ENCODE data around the gene HPS5.
"Not testable (repeated sequence)": the region's sequence is repeated elsewhere in the genome, so short reads cannot be mapped to it uniquely, and the experiment has no call there.

Gene HPS5

GRCh38 chr11:18315893-18316292 is 6.0 kb downstream of the HPS5 start:
- DNase-seq: no peak

- no peak for DNase-seq
Measured at GRCh38 chr11:18314784-18315523, 7.0 kb downstream of the HPS5 start.

GRCh38 chr11:18313965-18314763 is 7.8 kb downstream of the HPS5 start:
- DNase-seq: no peak

GRCh38 chr11:18312663-18313420 is 9.1 kb downstream of the HPS5 start:
- no peak for DNase-seq

- DNase-seq: no peak
Measured at GRCh38 chr11:18312012-18312411, 9.9 kb downstream of the HPS5 start.

GRCh38 chr11:18310800-18311340 is 11.1 kb downstream of the HPS5 start:
- no peak for DNase-seq

- DNase-seq: no peak
Measured at GRCh38 chr11:18309691-18310090, 12.2 kb downstream of the HPS5 start.

GRCh38 chr11:18308242-18308641 is 13.7 kb downstream of the HPS5 start:
- DNase-seq: no peak

GRCh38 chr11:18307461-18308139 is 14.3 kb downstream of the HPS5 start:
- DNase-seq: no peak

GRCh38 chr11:18304745-18305144 is 17.2 kb downstream of the HPS5 start:
- DNase-seq: no peak

- no peak for DNase-seq
Measured at GRCh38 chr11:18299721-18300120, 22.2 kb downstream of the HPS5 start.

- no peak for DNase-seq
Measured at GRCh38 chr11:18295316-18295715, 26.6 kb downstream of the HPS5 start.

- DNase-seq: no peak
Measured at GRCh38 chr11:18294862-18295261, 27.1 kb downstream of the HPS5 start.

GRCh38 chr11:18288911-18289310 is 33.0 kb downstream of the HPS5 start:
- no peak for DNase-seq

GRCh38 chr11:18285841-18286240 is 36.1 kb downstream of the HPS5 start:
- DNase-seq: no peak

GRCh38 chr11:18282626-18283025 is 39.3 kb downstream of the HPS5 start:
- DNase-seq: no peak

GRCh38 chr11:18280438-18281045 is 41.4 kb downstream of the HPS5 start:
- no peak for DNase-seq

GRCh38 chr11:18277565-18278271 is 44.2 kb downstream of the HPS5 start:
- DNase-seq: peak; percentile 20

- DNase-seq: no peak
Measured at GRCh38 chr11:18271206-18271605, 50.7 kb downstream of the HPS5 start.

GRCh38 chr11:18270102-18270501 is 51.8 kb downstream of the HPS5 start:
- no peak for DNase-seq

GRCh38 chr11:18269252-18269651 is 52.7 kb downstream of the HPS5 start:
- DNase-seq: not testable (repeated sequence)
